Right lobe of liver (tissue), 4 donors: ENCODE results near the gene FGF2.
"Not testable (repeated sequence)": the region's sequence is repeated elsewhere in the genome, so short reads cannot be mapped to it uniquely, and the experiment has no call there.

Experiments
- CTCF ChIP-seq, 4 donors: fragments of 200-600 bp in 3 of 4; fragments of 450-650 bp in 1 of 4; IDR thresholded peaks; one replicate each; pipeline versions ENCODE4 v1.5.1 to v1.8.0; 2016 to 2022; ENCODE audit warnings: antibody characterized with exemption in 4 of 4, mild to moderate bottlenecking in 2 of 4
- POLR2A ChIP-seq: fragments of 450-650 bp; IDR thresholded peaks from one replicate; pipeline ENCODE4 v1.6.1; 2017; ENCODE audit warnings: antibody characterized with exemption, mild to moderate bottlenecking
- donor health status: DM: no; HTN: no; CAD: no.
- donor health status: DM: no; HTN: no; CAD: no.
- donor health status: DM: no; HTN: yes; CAD: no.

GRCh38 chr4:122868235-122868634, 41.6 kb downstream of the FGF2 start:
- not testable (repeated sequence) for TF ChIP-seq CTCF (IDR thresholded peaks at IDR 0.05); POLR2A
